Right ventricle myocardium superior (tissue), 1 donor: ENCODE measurements around the gene SHQ1. TPM values are rescaled to one million over a fixed set of nuclear protein-coding genes. Genes with fewer than 3 reads are reported as not detected.
"Not testable (repeated sequence)": the region's sequence is repeated elsewhere in the genome, so short reads cannot be mapped to it uniquely, and the experiment has no call there.

Experiments
- ATAC-seq: fragments of 200-7000 bp; cut with Tn5 transposase; one replicate; pipeline ENCODE4 v1.9.1; 2020; ENCODE audit warnings: mild to moderate bottlenecking; ENCODE audit not compliant: poor library complexity
- DNase-seq: peaks from one replicate; pipeline ENCODE4 v3.0.0-alpha.2; 2020
- intact Hi-C: fragments of 100-400 bp; cut with DNase I; formaldehyde crosslinking; loops from one replicate; pipeline ENCODE4 v1.11.2; 2022
- total RNA-seq: library from RNA; stranded (reverse); fragmentation: NEBNext Ultra II Directional; extraction: Animal tissue kit (Norgen Biotek cat#: 25700); gene quantifications from one replicate; pipeline ENCODE4 v1.2.1, GENCODE V29; 2021
- donor health status: DM: no; HTN: yes; CAD: no; lungs with severe emphysema.

The SHQ1 gene
- total RNA-seq, 1 donor from 2014 or later = 15.1 TPM

DNA sequence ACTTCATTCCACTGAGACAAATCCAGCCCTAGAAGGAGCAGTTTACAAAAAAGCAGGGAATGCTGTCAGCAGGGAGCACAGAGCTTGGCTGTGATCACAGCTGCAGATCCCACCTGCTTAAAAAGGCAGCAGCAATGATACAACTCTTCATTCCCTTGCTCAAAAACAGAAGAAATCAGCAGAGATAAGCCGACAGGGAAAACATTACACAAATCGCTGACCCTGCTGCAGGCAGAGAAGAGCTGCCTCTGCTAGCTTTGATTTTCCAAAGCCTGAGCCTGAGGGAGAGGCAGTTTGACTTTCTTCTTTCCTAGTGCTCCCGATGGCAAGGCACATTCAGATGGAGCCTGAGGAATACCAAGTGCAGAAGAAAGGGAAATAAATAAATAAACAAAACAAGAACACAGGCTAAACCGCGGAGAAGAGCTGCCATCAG, 80.2 kb downstream of the SHQ1 start:
- intact Hi-C loops = no loop called here
- no peak for DNase-seq
- ATAC-seq = no peak

- intact Hi-C loops = no loop called here
- DNase-seq (no peak), ATAC-seq (no peak)
Observed at GRCh38 chr3:72766866-72767265, 81.4 kb downstream of the SHQ1 start.

GRCh38 chr3:72763751-72764440, 84.3 kb downstream of the SHQ1 start:
- DNase-seq (no peak), ATAC-seq (no peak)
- intact Hi-C loops = no loop called here

- DNase-seq (no peak), ATAC-seq (no peak)
- intact Hi-C loops = no loop called here
Observed at GRCh38 chr3:72761410-72761809, 86.8 kb downstream of the SHQ1 start.

DNA sequence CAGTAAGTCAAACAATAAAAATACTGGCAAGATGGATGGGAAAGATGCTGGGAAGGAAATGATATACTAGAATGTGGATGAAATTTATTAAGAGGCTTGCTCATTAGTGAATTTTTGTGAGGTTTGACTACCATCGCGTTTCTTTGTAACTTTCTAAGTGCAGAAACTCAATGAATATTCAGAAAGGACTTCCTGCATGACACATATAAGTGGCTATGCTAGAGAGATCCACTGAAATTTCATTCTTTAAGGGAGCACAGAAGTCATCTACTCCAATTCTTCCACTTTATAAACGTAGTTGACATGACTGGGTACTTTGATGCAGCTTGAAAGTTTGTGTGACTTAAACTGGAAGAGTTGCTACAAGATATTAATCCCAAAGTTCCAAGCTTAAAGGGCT, 88.0 kb downstream of the SHQ1 start:
- intact Hi-C loops = no loop called here
- no peak for ATAC-seq
- no peak for DNase-seq

GRCh38 chr3:72756900-72757299, 91.3 kb downstream of the SHQ1 start:
- DNase-seq = no peak
- intact Hi-C loops = no loop called here
- ATAC-seq = no peak

GRCh38 chr3:72754582-72754981, 93.7 kb downstream of the SHQ1 start:
- intact Hi-C loops = no loop called here
- ATAC-seq = no peak
- DNase-seq = no peak

GRCh38 chr3:72753495-72753894, 94.8 kb downstream of the SHQ1 start:
- intact Hi-C loops = no loop called here
- ATAC-seq = no peak
- no peak for DNase-seq

DNA sequence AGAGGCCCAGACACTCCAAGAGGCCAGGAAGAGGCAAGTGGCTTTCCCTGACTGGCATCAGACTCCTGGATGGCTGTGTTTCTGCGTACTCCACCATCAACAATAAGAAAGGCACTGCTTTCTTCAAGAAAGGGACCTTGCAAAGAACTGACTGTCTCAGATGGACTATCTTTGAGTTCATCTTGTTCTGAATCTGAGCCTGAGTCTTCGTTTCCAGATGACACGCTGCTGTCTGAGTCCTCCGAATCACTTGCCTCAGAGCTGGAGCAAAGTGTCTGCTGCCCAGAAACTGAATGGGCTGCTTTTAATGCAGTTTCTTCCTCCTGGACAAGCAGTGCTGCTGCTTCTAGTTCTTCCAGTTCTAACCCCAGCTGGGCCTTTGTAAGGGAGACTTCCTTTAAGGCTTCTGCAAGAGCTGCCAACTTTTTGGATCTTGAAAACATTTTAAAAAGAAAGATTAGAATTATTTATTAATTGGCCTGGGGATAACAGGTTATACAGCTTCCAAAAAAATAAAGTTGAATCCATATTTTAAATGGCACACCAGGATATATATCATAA, 97.8 kb downstream of the SHQ1 start:
- intact Hi-C loops = no loop called here
- DNase-seq (no peak), ATAC-seq (no peak)

- intact Hi-C loops = no loop called here
- DNase-seq = no peak
- no peak for ATAC-seq
Observed at GRCh38 chr3:72748659-72749058, 99.6 kb downstream of the SHQ1 start.

DNA sequence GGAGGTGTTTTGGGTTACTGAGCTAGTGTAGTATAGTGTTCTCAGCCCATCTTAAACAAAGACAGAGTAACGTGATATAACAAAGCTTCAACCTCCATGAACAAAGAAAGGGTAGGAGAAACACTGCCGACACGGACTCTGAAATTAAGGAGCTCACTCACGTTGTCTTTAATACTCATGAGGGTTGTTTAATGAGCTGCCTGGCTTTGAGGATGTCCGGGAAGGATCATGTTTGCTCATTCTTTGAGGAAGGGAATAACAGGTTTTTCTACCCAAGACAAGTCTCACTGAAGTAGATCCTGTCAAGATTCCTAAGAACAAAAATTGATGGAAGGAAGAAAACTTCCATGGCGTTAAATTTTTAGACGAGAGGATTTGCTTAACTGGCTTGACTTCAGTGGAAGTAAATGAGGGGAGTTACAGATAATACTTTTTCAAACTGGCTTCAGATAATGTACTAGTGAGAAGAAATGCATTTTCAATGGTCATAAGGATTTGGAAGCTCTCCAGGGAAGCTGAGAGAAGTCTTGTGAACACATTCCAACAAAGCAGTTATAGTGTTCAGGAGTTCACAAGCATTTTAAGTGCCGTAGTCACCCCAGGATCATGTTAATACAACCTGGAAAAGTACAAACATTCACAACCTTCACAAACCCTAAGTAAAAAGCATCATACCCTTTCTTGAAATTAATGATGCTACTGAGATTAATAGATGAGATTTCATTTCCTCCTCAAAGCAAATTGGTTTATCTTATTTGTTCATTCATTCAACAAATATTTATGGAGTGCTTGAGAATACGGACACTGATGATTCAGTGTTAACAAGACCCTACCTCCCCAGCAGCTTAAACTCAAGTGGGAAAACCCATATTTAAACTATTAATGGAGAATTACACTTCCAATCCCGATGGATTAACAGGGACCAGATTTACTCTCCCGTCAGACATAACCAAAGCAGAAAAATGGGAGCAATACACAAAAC, 101.5 kb downstream of the SHQ1 start:
- intact Hi-C loops = no loop called here
- ATAC-seq (no peak), DNase-seq (no peak)

DNA sequence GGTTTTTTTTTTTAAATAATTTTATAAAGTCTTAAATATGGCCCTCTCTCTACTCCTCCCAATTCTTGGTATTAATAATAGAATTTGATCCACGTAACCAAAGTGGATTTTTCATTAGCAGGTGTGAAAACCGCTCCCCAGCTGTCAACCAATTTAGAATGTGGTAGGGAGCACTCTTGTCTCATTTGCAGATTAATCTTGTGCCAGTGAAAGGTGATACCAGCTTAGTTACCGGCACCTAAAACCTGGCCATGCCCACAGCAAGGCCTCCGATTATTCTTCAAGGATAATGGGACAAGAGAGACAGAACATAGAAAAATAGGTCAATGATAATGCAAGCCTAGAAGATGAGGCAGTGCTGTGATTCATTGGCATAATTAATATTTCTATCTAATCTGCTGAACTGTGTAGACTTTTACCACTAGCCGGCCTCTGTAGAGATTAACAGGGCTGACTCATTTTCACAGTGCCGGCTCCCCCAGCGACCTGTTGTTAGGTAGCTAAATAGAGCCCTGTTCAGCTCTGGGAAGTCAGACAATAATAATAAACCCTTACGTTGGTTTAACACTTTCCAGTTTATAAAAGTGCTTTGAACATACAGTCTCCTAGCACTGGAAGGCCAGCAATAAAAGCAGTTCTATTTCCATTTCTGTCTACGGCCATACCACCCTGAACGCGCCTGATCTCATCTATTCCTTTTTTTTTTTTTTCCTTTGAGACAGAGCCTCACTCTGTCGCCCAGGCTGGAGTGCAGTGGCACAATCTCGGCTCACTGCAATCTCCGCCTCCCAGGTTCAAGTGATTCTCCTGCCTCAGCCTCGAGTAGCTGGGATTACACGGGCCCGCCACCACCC, 102.9 kb downstream of the SHQ1 start:
- no peak for ATAC-seq
- no peak for DNase-seq

GRCh38 chr3:72744330-72744729, 103.9 kb downstream of the SHQ1 start:
- intact Hi-C loops = no loop called here
- ATAC-seq = no peak
- no peak for DNase-seq

More for the DNA sequence above, 102.9 kb downstream of the SHQ1 start:
- intact Hi-C loops = no loop called here

- ATAC-seq = no peak
- intact Hi-C loops = no loop called here
Observed at GRCh38 chr3:72739531-72740466, 108.4 kb downstream of the SHQ1 start.

DNA sequence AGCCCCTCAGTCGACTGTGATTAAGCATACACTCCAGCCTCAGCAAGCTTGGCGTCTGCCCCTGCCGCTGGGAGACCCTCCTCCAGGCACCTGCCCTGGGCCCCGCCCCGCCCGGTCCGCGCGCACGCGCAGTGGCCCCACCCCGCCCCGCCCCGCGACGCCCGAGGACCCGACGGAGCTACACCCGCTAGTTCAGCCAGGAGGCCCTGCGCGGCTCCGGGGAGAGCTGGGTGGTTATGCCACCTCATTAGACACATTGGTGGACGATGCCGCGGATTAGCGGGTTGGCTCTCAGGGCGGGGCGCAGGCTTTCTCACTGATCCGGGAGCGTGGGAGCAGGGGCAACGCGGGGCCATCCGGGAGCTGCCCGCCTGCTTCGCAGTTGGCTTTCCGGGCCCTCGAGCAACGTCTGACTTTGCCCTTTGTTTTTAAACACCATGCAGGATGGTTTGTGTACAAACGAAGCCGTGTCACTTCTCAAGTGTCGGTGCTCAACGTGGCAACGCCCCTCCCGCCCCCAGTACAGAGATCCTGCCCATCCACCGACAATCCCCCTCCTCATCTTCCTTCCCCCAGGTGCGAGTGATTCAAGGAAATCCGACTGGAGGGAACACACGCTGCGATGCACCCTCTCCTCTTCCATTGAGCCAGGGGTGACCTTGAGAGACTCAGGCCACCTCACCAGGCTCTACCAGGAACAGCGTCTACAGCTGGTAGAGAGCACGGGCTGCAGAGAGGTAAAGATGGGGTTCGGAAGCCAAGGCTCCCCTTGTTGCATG, 109.3 kb downstream of the SHQ1 start:
- DNase-seq (peak; percentile 55), ATAC-seq (peak; percentile 96)
- intact Hi-C loops = no loop called here

More at GRCh38 chr3:72739531-72740466, 108.4 kb downstream of the SHQ1 start:
- DNase-seq = no peak

DNA sequence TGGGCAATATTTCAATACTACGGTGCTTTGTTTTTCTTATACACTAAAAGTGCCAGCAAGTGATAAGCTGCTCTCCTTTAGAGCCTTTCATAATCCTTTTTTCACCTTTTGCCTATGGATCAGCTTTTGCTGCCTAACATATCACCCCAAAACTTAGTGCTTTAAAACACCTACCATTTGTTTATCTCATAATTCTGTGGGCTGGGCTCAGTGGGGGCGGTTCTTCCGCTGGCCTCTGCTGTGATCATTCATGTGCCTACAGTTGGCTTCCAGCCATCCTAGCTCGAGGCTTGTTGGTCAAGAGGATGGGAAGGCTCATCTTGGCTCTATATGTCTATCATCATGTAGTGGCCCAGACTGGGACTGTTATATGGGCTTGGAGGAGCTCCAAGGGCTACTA, 113.2 kb downstream of the SHQ1 start:
- ATAC-seq, DNase-seq, intact Hi-C loops: not testable (repeated sequence)

GRCh38 chr3:72733676-72734075, 114.6 kb downstream of the SHQ1 start:
- intact Hi-C loops = no loop called here
- ATAC-seq = no peak
- DNase-seq = no peak
